SHP77 treated with DMSO at 0.1 percent for 48 hours (cell line): ENCODE measurements around the gene NME7.
"Not testable (repeated sequence)": the region's sequence is repeated elsewhere in the genome, so short reads cannot be mapped to it uniquely, and the experiment has no call there.

Experiments used
- DNase-seq: peaks from one replicate; lab custom pipeline; 2025; lab: John Stamatoyannopoulos, UW

Gene NME7

GRCh38 chr1:169305356-169305755, 62.2 kb downstream of the NME7 start:
- no peak for DNase-seq

GRCh38 chr1:169300854-169301253, 66.7 kb downstream of the NME7 start:
- no peak for DNase-seq

- DNase-seq: no peak
These were observed 69.2 kb downstream of the NME7 start for GRCh38 chr1:169298441-169298840.

- DNase-seq: no peak
These were observed 71.8 kb downstream of the NME7 start for GRCh38 chr1:169295846-169296245.

- no peak for DNase-seq
These were observed 72.2 kb downstream of the NME7 start for GRCh38 chr1:169295425-169295824.

- no peak for DNase-seq
These were observed 78.6 kb downstream of the NME7 start for GRCh38 chr1:169289016-169289415.

GRCh38 chr1:169288011-169288414, 79.6 kb downstream of the NME7 start:
- no peak for DNase-seq

- DNase-seq: no peak
These were observed 80.3 kb downstream of the NME7 start for GRCh38 chr1:169287280-169287679.

- DNase-seq: not testable (repeated sequence)
These were observed 86.0 kb downstream of the NME7 start for GRCh38 chr1:169281562-169281961.

GRCh38 chr1:169271098-169271497, 96.5 kb downstream of the NME7 start:
- DNase-seq: no peak

GRCh38 chr1:169266133-169266532, 101.5 kb downstream of the NME7 start:
- no peak for DNase-seq

- DNase-seq: no peak
These were observed 104.5 kb downstream of the NME7 start for GRCh38 chr1:169263059-169263458.

GRCh38 chr1:169261884-169262283, 105.7 kb downstream of the NME7 start:
- DNase-seq: no peak

- no peak for DNase-seq
These were observed 107.0 kb downstream of the NME7 start for GRCh38 chr1:169260478-169261151.

GRCh38 chr1:169259816-169260215, 107.8 kb downstream of the NME7 start:
- DNase-seq: no peak

- DNase-seq: no peak
These were observed 116.8 kb downstream of the NME7 start for GRCh38 chr1:169250795-169251194.

GRCh38 chr1:169250022-169250421, 117.6 kb downstream of the NME7 start:
- no peak for DNase-seq

GRCh38 chr1:169249611-169250010, 118.0 kb downstream of the NME7 start:
- DNase-seq: no peak

- DNase-seq: no peak
These were observed 121.9 kb downstream of the NME7 start for GRCh38 chr1:169245706-169246105.

- no peak for DNase-seq
These were observed 127.0 kb downstream of the NME7 start for GRCh38 chr1:169240449-169241232.

GRCh38 chr1:169236880-169237279, 130.7 kb downstream of the NME7 start:
- no peak for DNase-seq

GRCh38 chr1:169236143-169236542, 131.5 kb downstream of the NME7 start:
- no peak for DNase-seq

- DNase-seq: no peak
These were observed 132.0 kb downstream of the NME7 start for GRCh38 chr1:169235568-169235967.

GRCh38 chr1:169234780-169235179, 132.8 kb downstream of the NME7 start:
- DNase-seq: no peak
